ENCODE data around the gene ABI1. TPM values are rescaled to one million over a fixed set of nuclear protein-coding genes. Genes with fewer than 3 reads are reported as not detected.

ABI1 gene
- polyA plus RNA-seq, 2 of the 4 experiments (the other 2 are of a cell fraction) = 35.8 to 67.6 TPM

GRCh38 chr10:26723016-26723415, 137.7 kb downstream of the ABI1 start:
- CTCF ChIA-PET = interaction anchor here (1.0 to 4.6 kb wide), 3 partner anchors 12 to 159 kb away, joined by 3 to 27 read pairs (median 21); no protein-coding TSS in a partner anchor
- Histone ChIP-seq H3K9me3 (no peaks in the 10 kb centered on the region), H3K27ac (no peak overlapping the region), H3K4me1 (no peaks in the 10 kb centered on the region), H3K4me2 (no peak overlapping the region), H3K4me3 (no peak overlapping the region)
- no peak for DNase-seq (ENCODE audit: low read depth in 1 of 2, low spot score in 1 of 2)
- TF ChIP-seq POLR2AphosphoS2 (conservative IDR thresholded peaks at IDR 0.05; ENCODE audit: low read length) (no peak), HEYL (CRISPR knock-in tag; IDR thresholded peaks at IDR 0.05) (no peak), HES2 (IDR thresholded peaks at IDR 0.05) (no peak)
- FAIRE-seq = no peak
- 94% methylated on average over 4 of the region's 4 CpGs for WGBS (ENCODE audit: missing lambda C conversion rate)
- POLR2A ChIA-PET = no interaction called here
- no peak for ATAC-seq

- CTCF ChIA-PET = interaction anchor here (1.0 kb wide), 1 partner anchor 161 kb away, joined by 3 read pairs; no protein-coding TSS in a partner anchor
- Histone ChIP-seq H3K4me2 (no peak overlapping the region), H3K27ac (no peak overlapping the region), H3K4me1 (no peaks in the 10 kb centered on the region), H3K9me3 (no peaks in the 10 kb centered on the region), H3K4me3 (no peak overlapping the region)
- ATAC-seq = no peak
- 93% methylated on average over 7 of the region's 7 CpGs for WGBS (ENCODE audit: missing lambda C conversion rate)
- no peak for FAIRE-seq
- DNase-seq (ENCODE audit: low read depth in 1 of 2, low spot score in 1 of 2) = no peak
- TF ChIP-seq RARB (CRISPR knock-in tag; IDR thresholded peaks at IDR 0.05) (no peak), TFCP2L1 (CRISPR knock-in tag; IDR thresholded peaks at IDR 0.05) (no peak), CTCF (IDR thresholded peaks at IDR 0.05) (no peak), CHD4 (IDR thresholded peaks at IDR 0.05; ENCODE audit: borderline replicate concordance) (no peak), MYC (IDR thresholded peaks at IDR 0.05; ENCODE audit: borderline replicate concordance, low read length) (no peak), CEBPB (IDR thresholded peaks at IDR 0.05) (no peak), GATA3 (IDR thresholded peaks at IDR 0.05; ENCODE audit: borderline replicate concordance) (no peak), FOSB (CRISPR knock-in tag; IDR thresholded peaks at IDR 0.05) (no peak), ESRRA (IDR thresholded peaks at IDR 0.05; ENCODE audit: borderline replicate concordance, low read length) (no peak), BHLHE40 (IDR thresholded peaks at IDR 0.05; ENCODE audit: low read depth, low read length) (no peak), POLR2A (IDR thresholded peaks at IDR 0.05; ENCODE audit: low read length) (no peak), EHMT2 (IDR thresholded peaks at IDR 0.05; ENCODE audit: low read depth) (no peak), FOSL2 (IDR thresholded peaks at IDR 0.05) (no peak), FOSL2 (CRISPR knock-in tag; IDR thresholded peaks at IDR 0.05) (no peak)
- POLR2A ChIA-PET = no interaction called here
Observed at GRCh38 chr10:26721561-26721960, 139.2 kb downstream of the ABI1 start.

- ATAC-seq (no peak), FAIRE-seq (no peak), DNase-seq (ENCODE audit: low read depth in 1 of 2, low spot score in 1 of 2) (no peak)
- 83% methylated on average over 7 of the region's 7 CpGs for whole genome bisulfite sequencing (ENCODE audit: missing lambda C conversion rate)
- no peaks in the 10 kb centered on the region for H3K4me1 ChIP-seq
- no peak overlapping the region for H3K27ac ChIP-seq
- ChIA-PET CTCF (interaction anchor here (0.9 to 5.7 kb wide), 4 partner anchors 9 to 164 kb away, joined by 3 to 34 read pairs (median 6); no protein-coding TSS in a partner anchor), POLR2A (no interaction called here)
- H3K4me2 ChIP-seq = no peak overlapping the region
- no peaks in the 10 kb centered on the region for H3K9me3 ChIP-seq
- TF ChIP-seq ZC3H11A (IDR thresholded peaks at IDR 0.05) (no peak), FOXS1 (CRISPR knock-in tag; IDR thresholded peaks at IDR 0.05) (no peak), BHLHE40 (IDR thresholded peaks at IDR 0.05; ENCODE audit: low read depth, low read length) (no peak), RNF2 (IDR thresholded peaks at IDR 0.05; ENCODE audit: borderline replicate concordance, low read depth) (no peak), POLR2AphosphoS2 (conservative IDR thresholded peaks at IDR 0.05; ENCODE audit: low read length) (no peak), ZFP36 (IDR thresholded peaks at IDR 0.05; ENCODE audit: borderline replicate concordance, partially characterized antibody) (no peak), RFX5 (IDR thresholded peaks at IDR 0.05) (no peak), CBX2 (IDR thresholded peaks at IDR 0.05; ENCODE audit: borderline replicate concordance, low read depth) (no peak), HOXA7 (CRISPR knock-in tag; IDR thresholded peaks at IDR 0.05) (no peak), FOSL2 (IDR thresholded peaks at IDR 0.05) (no peak), FOSL2 (CRISPR knock-in tag; IDR thresholded peaks at IDR 0.05) (no peak), EHMT2 (IDR thresholded peaks at IDR 0.05; ENCODE audit: low read depth) (no peak)
- no peak overlapping the region for H3K4me3 ChIP-seq
Observed at GRCh38 chr10:26717476-26717875, 143.3 kb downstream of the ABI1 start.

Measured in A549 (cell line).